WTC11 (cell line): ENCODE measurements around the gene USP10.

Experiments used
- GTF2I ChIP-seq: fragments of 250-450 bp; sonication (Bioruptor Pico); conservative IDR thresholded peaks from 2 replicates; pipeline ENCODE4 v1.4.0; 2021; ENCODE audit warnings: mild to moderate bottlenecking
- RELA ChIP-seq: sonication (generic); formaldehyde crosslinking; IDR thresholded peaks from 2 replicates; pipeline ENCODE4 v1.8.1; 2022; ENCODE audit warnings: missing genetic modification reagents, mild to moderate bottlenecking, borderline replicate concordance
- TEAD1 ChIP-seq: sonication (generic); formaldehyde crosslinking; IDR thresholded peaks from 2 replicates; pipeline ENCODE4 v1.8.0; 2022; ENCODE audit warnings: mild to moderate bottlenecking, missing genetic modification reagents
- ZNF121 ChIP-seq: sonication (generic); formaldehyde crosslinking; IDR thresholded peaks from 2 replicates; pipeline ENCODE4 v1.8.0; 2023; ENCODE audit warnings: missing genetic modification reagents
- ZNF232 ChIP-seq: sonication (generic); formaldehyde crosslinking; IDR thresholded peaks from 2 replicates; pipeline ENCODE4 v1.8.0; 2022; ENCODE audit warnings: mild to moderate bottlenecking, missing genetic modification reagents
- TF ChIP-seq, protein P1 (sequence below): fragments of 200-600 bp; IDR thresholded peaks from 2 replicates; pipeline ENCODE4 v1.8.0; 2022; ENCODE audit warnings: antibody characterized with exemption
- TF ChIP-seq, protein P2 (sequence below): sonication (generic); formaldehyde crosslinking; IDR thresholded peaks from 2 replicates; pipeline ENCODE4 v1.8.1; 2023; ENCODE audit warnings: mild to moderate bottlenecking, missing genetic modification reagents
- TF ChIP-seq, protein P3 (sequence below): sonication (generic); formaldehyde crosslinking; IDR thresholded peaks from 2 replicates; pipeline ENCODE4 v1.8.1; 2023; ENCODE audit warnings: mild to moderate bottlenecking, moderate library complexity, missing genetic modification reagents
- TF ChIP-seq, protein P4 (sequence below): fragments of 250-450 bp; sonication (Bioruptor Pico); IDR thresholded peaks from 2 replicates; pipeline ENCODE4 v1.9.0; 2021; ENCODE audit warnings: moderate library complexity, mild to moderate bottlenecking, inconsistent platforms, borderline replicate concordance
- TF ChIP-seq, protein P5 (sequence below): sonication (generic); formaldehyde crosslinking; IDR thresholded peaks from 2 replicates; pipeline ENCODE4 v1.8.1; 2022; ENCODE audit warnings: mild to moderate bottlenecking, moderate library complexity, missing genetic modification reagents
- TF ChIP-seq, protein P6 (sequence below): fragments of 250-450 bp; sonication (Bioruptor Pico); IDR thresholded peaks from 2 replicates; pipeline ENCODE4 v1.9.0; 2021; ENCODE audit warnings: mild to moderate bottlenecking
- TF ChIP-seq, protein P7 (sequence below): fragments of 250-450 bp; sonication (Bioruptor Pico); IDR thresholded peaks from 2 replicates; pipeline ENCODE4 v1.9.0; 2021; ENCODE audit warnings: mild to moderate bottlenecking, borderline replicate concordance
- TF ChIP-seq, protein P8 (sequence below): sonication (generic); formaldehyde crosslinking; IDR thresholded peaks from 2 replicates; pipeline ENCODE4 v1.8.1; 2023; ENCODE audit warnings: mild to moderate bottlenecking, missing genetic modification reagents, moderate library complexity

DNA sequence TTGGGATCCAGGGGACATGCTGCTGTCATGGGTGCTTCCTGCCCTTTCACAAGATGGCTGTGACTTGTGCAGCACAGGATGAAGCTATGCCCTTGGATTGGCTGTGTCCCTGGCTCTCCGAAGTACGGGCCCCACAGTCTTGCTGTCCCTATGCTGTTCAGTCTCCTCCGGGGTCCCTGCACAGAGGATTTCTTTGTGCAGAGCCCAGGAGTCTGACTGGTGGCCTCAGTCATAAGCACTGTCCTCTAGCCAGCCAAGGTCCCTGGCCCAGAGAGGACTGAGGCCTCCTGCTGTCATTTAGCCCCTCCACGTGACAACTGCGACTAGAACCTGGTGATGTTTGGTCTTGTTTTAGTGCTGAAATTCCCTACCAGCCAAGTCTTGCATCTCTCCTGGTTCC, 77.6 kb downstream of the USP10 start:
- TF ChIP-seq, protein P1, sequence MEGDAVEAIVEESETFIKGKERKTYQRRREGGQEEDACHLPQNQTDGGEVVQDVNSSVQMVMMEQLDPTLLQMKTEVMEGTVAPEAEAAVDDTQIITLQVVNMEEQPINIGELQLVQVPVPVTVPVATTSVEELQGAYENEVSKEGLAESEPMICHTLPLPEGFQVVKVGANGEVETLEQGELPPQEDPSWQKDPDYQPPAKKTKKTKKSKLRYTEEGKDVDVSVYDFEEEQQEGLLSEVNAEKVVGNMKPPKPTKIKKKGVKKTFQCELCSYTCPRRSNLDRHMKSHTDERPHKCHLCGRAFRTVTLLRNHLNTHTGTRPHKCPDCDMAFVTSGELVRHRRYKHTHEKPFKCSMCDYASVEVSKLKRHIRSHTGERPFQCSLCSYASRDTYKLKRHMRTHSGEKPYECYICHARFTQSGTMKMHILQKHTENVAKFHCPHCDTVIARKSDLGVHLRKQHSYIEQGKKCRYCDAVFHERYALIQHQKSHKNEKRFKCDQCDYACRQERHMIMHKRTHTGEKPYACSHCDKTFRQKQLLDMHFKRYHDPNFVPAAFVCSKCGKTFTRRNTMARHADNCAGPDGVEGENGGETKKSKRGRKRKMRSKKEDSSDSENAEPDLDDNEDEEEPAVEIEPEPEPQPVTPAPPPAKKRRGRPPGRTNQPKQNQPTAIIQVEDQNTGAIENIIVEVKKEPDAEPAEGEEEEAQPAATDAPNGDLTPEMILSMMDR, result no peak
- TF ChIP-seq, protein P2, sequence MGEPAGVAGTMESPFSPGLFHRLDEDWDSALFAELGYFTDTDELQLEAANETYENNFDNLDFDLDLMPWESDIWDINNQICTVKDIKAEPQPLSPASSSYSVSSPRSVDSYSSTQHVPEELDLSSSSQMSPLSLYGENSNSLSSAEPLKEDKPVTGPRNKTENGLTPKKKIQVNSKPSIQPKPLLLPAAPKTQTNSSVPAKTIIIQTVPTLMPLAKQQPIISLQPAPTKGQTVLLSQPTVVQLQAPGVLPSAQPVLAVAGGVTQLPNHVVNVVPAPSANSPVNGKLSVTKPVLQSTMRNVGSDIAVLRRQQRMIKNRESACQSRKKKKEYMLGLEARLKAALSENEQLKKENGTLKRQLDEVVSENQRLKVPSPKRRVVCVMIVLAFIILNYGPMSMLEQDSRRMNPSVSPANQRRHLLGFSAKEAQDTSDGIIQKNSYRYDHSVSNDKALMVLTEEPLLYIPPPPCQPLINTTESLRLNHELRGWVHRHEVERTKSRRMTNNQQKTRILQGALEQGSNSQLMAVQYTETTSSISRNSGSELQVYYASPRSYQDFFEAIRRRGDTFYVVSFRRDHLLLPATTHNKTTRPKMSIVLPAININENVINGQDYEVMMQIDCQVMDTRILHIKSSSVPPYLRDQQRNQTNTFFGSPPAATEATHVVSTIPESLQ, result no peak
- TF ChIP-seq ZNF232 (CRISPR knock-in tag) (no peak), GTF2I (CRISPR knock-in tag) (no peak), ZNF121 (CRISPR knock-in tag) (no peak), TEAD1 (CRISPR knock-in tag) (no peak), RELA (CRISPR knock-in tag) (no peak)
- TF ChIP-seq, protein P3, sequence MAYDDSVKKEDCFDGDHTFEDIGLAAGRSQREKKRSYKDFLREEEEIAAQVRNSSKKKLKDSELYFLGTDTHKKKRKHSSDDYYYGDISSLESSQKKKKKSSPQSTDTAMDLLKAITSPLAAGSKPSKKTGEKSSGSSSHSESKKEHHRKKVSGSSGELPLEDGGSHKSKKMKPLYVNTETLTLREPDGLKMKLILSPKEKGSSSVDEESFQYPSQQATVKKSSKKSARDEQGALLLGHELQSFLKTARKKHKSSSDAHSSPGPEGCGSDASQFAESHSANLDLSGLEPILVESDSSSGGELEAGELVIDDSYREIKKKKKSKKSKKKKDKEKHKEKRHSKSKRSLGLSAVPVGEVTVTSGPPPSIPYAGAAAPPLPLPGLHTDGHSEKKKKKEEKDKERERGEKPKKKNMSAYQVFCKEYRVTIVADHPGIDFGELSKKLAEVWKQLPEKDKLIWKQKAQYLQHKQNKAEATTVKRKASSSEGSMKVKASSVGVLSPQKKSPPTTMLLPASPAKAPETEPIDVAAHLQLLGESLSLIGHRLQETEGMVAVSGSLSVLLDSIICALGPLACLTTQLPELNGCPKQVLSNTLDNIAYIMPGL (CRISPR knock-in tag), result no peak
- TF ChIP-seq, protein P4, sequence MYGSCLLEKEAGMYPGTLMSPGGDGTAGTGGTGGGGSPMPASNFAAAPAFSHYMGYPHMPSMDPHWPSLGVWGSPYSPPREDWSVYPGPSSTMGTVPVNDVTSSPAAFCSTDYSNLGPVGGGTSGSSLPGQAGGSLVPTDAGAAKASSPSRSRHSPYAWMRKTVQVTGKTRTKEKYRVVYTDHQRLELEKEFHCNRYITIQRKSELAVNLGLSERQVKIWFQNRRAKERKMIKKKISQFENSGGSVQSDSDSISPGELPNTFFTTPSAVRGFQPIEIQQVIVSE (CRISPR knock-in tag), result no peak
- TF ChIP-seq, protein P5, sequence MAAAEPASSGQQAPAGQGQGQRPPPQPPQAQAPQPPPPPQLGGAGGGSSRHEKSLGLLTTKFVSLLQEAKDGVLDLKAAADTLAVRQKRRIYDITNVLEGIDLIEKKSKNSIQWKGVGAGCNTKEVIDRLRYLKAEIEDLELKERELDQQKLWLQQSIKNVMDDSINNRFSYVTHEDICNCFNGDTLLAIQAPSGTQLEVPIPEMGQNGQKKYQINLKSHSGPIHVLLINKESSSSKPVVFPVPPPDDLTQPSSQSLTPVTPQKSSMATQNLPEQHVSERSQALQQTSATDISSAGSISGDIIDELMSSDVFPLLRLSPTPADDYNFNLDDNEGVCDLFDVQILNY, result no peak
- TF ChIP-seq, protein P6, sequence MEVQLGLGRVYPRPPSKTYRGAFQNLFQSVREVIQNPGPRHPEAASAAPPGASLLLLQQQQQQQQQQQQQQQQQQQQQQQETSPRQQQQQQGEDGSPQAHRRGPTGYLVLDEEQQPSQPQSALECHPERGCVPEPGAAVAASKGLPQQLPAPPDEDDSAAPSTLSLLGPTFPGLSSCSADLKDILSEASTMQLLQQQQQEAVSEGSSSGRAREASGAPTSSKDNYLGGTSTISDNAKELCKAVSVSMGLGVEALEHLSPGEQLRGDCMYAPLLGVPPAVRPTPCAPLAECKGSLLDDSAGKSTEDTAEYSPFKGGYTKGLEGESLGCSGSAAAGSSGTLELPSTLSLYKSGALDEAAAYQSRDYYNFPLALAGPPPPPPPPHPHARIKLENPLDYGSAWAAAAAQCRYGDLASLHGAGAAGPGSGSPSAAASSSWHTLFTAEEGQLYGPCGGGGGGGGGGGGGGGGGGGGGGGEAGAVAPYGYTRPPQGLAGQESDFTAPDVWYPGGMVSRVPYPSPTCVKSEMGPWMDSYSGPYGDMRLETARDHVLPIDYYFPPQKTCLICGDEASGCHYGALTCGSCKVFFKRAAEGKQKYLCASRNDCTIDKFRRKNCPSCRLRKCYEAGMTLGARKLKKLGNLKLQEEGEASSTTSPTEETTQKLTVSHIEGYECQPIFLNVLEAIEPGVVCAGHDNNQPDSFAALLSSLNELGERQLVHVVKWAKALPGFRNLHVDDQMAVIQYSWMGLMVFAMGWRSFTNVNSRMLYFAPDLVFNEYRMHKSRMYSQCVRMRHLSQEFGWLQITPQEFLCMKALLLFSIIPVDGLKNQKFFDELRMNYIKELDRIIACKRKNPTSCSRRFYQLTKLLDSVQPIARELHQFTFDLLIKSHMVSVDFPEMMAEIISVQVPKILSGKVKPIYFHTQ (CRISPR knock-in tag), result no peak
- TF ChIP-seq, protein P7, sequence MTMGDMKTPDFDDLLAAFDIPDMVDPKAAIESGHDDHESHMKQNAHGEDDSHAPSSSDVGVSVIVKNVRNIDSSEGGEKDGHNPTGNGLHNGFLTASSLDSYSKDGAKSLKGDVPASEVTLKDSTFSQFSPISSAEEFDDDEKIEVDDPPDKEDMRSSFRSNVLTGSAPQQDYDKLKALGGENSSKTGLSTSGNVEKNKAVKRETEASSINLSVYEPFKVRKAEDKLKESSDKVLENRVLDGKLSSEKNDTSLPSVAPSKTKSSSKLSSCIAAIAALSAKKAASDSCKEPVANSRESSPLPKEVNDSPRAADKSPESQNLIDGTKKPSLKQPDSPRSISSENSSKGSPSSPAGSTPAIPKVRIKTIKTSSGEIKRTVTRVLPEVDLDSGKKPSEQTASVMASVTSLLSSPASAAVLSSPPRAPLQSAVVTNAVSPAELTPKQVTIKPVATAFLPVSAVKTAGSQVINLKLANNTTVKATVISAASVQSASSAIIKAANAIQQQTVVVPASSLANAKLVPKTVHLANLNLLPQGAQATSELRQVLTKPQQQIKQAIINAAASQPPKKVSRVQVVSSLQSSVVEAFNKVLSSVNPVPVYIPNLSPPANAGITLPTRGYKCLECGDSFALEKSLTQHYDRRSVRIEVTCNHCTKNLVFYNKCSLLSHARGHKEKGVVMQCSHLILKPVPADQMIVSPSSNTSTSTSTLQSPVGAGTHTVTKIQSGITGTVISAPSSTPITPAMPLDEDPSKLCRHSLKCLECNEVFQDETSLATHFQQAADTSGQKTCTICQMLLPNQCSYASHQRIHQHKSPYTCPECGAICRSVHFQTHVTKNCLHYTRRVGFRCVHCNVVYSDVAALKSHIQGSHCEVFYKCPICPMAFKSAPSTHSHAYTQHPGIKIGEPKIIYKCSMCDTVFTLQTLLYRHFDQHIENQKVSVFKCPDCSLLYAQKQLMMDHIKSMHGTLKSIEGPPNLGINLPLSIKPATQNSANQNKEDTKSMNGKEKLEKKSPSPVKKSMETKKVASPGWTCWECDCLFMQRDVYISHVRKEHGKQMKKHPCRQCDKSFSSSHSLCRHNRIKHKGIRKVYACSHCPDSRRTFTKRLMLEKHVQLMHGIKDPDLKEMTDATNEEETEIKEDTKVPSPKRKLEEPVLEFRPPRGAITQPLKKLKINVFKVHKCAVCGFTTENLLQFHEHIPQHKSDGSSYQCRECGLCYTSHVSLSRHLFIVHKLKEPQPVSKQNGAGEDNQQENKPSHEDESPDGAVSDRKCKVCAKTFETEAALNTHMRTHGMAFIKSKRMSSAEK (CRISPR knock-in tag), result no peak
- TF ChIP-seq, protein P8, sequence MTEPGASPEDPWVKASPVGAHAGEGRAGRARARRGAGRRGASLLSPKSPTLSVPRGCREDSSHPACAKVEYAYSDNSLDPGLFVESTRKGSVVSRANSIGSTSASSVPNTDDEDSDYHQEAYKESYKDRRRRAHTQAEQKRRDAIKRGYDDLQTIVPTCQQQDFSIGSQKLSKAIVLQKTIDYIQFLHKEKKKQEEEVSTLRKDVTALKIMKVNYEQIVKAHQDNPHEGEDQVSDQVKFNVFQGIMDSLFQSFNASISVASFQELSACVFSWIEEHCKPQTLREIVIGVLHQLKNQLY (CRISPR knock-in tag), result no peak
